Neural cell (in vitro differentiated cells): ENCODE data around the gene TMPRSS6.

Source experiments
- EP300 ChIP-seq: fragments of 450-650 bp; conservative IDR thresholded peaks from 2 replicates; pipeline ENCODE4 v1.6.1; 2014; ENCODE audit warnings: antibody characterized with exemption, mild to moderate bottlenecking, moderate library complexity; ENCODE audit not compliant: poor library complexity, severe bottlenecking
- EZH2 ChIP-seq: fragments of 200-600, 300-800 bp; shearing (Covaris generic), sonication (generic); IDR thresholded peaks from 2 replicates; pipeline ENCODE4 v1.6.1; 2014; ENCODE audit warnings: antibody characterized with exemption, low read length, borderline replicate concordance, mild to moderate bottlenecking; ENCODE audit not compliant: insufficient read depth, poor library complexity, severe bottlenecking
- MXI1 ChIP-seq: fragments of 450-650 bp; conservative IDR thresholded peaks from 2 replicates; pipeline ENCODE4 v1.6.1; 2014; ENCODE audit warnings: antibody characterized with exemption, mild to moderate bottlenecking; ENCODE audit not compliant: poor library complexity, severe bottlenecking
- POLR2AphosphoS5 ChIP-seq: IDR thresholded peaks from 2 replicates; pipeline ENCODE4 v1.6.1; 2012
- RAD21 ChIP-seq: fragments of 450-650 bp; conservative IDR thresholded peaks from 2 replicates; pipeline ENCODE4 v1.6.1; 2014; ENCODE audit warnings: antibody characterized with exemption, mild to moderate bottlenecking, moderate library complexity
- SMC3 ChIP-seq: fragments of 450-650 bp; conservative IDR thresholded peaks from 2 replicates; pipeline ENCODE4 v1.6.1; 2014; ENCODE audit warnings: antibody characterized with exemption, mild to moderate bottlenecking, moderate library complexity; ENCODE audit not compliant: poor library complexity
- TAF1 ChIP-seq: IDR thresholded peaks from 2 replicates; pipeline ENCODE4 v1.6.1; 2012; ENCODE audit warnings: low read depth
- TF ChIP-seq, protein P1 (sequence below): fragments of 450-650 bp; IDR thresholded peaks from 2 replicates; pipeline ENCODE4 v1.5.1; 2014; ENCODE audit warnings: antibody characterized with exemption, mild to moderate bottlenecking, moderate library complexity; ENCODE audit not compliant: poor library complexity, severe bottlenecking
- TF ChIP-seq, protein P2 (sequence below): IDR thresholded peaks from 2 replicates; pipeline ENCODE4 v1.6.1; 2012; ENCODE audit warnings: borderline replicate concordance

DNA sequence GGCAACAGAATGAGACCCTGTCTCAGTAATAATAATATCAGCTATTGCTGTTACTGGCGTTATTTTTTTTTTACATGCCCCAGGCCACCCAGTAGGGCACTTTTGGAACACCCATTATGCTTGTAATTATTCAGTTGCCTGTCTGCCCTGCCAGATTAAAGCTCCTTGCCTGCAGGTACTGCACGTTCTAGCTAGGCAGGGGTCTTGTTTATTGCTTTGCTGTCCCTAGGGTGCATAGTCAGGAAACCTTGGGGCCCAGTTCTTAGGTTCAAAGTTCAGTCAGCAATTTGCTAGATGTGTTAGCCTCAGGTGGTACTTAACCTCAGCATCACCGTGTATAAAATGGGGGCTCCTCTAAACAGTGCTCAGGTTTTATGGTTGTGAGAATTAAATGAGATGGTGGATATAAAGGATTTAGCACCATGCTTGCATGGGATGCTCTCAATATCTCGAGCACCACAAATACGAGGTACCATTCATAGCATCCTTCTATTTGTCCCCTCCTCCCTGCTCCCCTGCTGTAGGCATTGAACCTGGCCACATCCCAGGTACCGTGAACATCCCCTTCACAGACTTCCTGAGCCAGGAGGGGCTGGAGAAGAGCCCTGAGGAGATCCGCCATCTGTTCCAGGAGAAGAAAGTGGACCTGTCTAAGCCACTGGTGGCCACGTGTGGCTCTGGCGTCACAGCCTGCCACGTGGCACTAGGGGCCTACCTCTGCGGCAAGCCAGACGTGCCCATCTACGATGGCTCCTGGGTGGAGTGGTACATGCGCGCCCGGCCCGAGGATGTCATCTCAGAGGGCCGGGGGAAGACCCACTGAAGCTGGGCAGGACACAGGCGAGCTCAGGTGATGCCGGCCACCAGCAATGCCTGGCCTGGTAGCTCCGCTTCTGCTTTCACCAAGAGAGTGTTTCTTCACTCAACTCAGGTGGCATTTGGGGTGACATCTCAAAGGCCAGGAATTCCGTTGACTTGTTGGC lies 80.5 kb downstream of the TMPRSS6 start:
- TF ChIP-seq, protein P1, sequence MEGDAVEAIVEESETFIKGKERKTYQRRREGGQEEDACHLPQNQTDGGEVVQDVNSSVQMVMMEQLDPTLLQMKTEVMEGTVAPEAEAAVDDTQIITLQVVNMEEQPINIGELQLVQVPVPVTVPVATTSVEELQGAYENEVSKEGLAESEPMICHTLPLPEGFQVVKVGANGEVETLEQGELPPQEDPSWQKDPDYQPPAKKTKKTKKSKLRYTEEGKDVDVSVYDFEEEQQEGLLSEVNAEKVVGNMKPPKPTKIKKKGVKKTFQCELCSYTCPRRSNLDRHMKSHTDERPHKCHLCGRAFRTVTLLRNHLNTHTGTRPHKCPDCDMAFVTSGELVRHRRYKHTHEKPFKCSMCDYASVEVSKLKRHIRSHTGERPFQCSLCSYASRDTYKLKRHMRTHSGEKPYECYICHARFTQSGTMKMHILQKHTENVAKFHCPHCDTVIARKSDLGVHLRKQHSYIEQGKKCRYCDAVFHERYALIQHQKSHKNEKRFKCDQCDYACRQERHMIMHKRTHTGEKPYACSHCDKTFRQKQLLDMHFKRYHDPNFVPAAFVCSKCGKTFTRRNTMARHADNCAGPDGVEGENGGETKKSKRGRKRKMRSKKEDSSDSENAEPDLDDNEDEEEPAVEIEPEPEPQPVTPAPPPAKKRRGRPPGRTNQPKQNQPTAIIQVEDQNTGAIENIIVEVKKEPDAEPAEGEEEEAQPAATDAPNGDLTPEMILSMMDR: no peak
- no peak for TF ChIP-seq POLR2AphosphoS5
- TF ChIP-seq RAD21: no peak
- no peak for TF ChIP-seq EZH2
- TF ChIP-seq EP300: no peak
- no peak for TF ChIP-seq TAF1
- no peak for TF ChIP-seq MXI1
- TF ChIP-seq SMC3: no peak
- TF ChIP-seq, protein P2, sequence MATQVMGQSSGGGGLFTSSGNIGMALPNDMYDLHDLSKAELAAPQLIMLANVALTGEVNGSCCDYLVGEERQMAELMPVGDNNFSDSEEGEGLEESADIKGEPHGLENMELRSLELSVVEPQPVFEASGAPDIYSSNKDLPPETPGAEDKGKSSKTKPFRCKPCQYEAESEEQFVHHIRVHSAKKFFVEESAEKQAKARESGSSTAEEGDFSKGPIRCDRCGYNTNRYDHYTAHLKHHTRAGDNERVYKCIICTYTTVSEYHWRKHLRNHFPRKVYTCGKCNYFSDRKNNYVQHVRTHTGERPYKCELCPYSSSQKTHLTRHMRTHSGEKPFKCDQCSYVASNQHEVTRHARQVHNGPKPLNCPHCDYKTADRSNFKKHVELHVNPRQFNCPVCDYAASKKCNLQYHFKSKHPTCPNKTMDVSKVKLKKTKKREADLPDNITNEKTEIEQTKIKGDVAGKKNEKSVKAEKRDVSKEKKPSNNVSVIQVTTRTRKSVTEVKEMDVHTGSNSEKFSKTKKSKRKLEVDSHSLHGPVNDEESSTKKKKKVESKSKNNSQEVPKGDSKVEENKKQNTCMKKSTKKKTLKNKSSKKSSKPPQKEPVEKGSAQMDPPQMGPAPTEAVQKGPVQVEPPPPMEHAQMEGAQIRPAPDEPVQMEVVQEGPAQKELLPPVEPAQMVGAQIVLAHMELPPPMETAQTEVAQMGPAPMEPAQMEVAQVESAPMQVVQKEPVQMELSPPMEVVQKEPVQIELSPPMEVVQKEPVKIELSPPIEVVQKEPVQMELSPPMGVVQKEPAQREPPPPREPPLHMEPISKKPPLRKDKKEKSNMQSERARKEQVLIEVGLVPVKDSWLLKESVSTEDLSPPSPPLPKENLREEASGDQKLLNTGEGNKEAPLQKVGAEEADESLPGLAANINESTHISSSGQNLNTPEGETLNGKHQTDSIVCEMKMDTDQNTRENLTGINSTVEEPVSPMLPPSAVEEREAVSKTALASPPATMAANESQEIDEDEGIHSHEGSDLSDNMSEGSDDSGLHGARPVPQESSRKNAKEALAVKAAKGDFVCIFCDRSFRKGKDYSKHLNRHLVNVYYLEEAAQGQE: no peak
